OCI-LY3 (cell line): Measurements from ENCODE around the gene CCDC92.

Experiments used
- CTCF ChIP-seq: fragments of 200-600, 300-600 bp; sonication (generic); IDR thresholded peaks from 2 replicates; pipeline ENCODE4 v1.5.1; 2014; ENCODE audit warnings: antibody characterized with exemption, low read length, low read depth
- EZH2phosphoT487 ChIP-seq: fragments of 200-600 bp; shearing (Covaris generic); IDR thresholded peaks from 2 replicates; pipeline ENCODE4 v1.6.1; 2018; ENCODE audit warnings: antibody characterized with exemption, mixed run types, low read depth

- TF ChIP-seq CTCF (no peak), EZH2phosphoT487 (no peak)
Observed at GRCh38 chr12:123961585-123962345, 10.9 kb downstream of the CCDC92 start.
